SU-DHL-6 (cell line): ENCODE data around the gene WBP4.

ENCODE experiments used
- H2AFZ ChIP-seq: fragments of 200-600 bp; sonication (generic); 2 replicates; pipeline ENCODE4 v1.6.1; 2014; ENCODE audit warnings: low read depth, mild to moderate bottlenecking, moderate library complexity, mixed read lengths, antibody characterized with exemption, low read length; ENCODE audit not compliant: severe bottlenecking
- H3F3A ChIP-seq: fragments of 200-600 bp; shearing (Covaris generic); 2 replicates; pipeline ENCODE4 v1.6.0; 2016; ENCODE audit warnings: antibody characterized with exemption, mild to moderate bottlenecking; ENCODE audit not compliant: insufficient read depth
- H3K27ac ChIP-seq: fragments of 200-600 bp; sonication (generic); 2 replicates; pipeline ENCODE4 v1.5.1; 2016; ENCODE audit warnings: low read depth, mild to moderate bottlenecking, low read length, moderate library complexity, mixed read lengths
- H3K27me3 ChIP-seq: fragments of 200-600 bp; sonication (generic), shearing (Covaris generic); 2 replicates; pipeline ENCODE4 v1.6.0; 2014; ENCODE audit warnings: mild to moderate bottlenecking, low read length
- H3K36me3 ChIP-seq: fragments of 200-600 bp; sonication (generic); 2 replicates; pipeline ENCODE4 v1.6.1; 2014; ENCODE audit warnings: mild to moderate bottlenecking, low read length, mixed read lengths
- H3K4me2 ChIP-seq: fragments of 300-600, 200-600 bp; shearing (Covaris generic), sonication (generic); 2 replicates; pipeline ENCODE4 v1.6.0; 2014; ENCODE audit warnings: low read length, low read depth, mild to moderate bottlenecking; ENCODE audit not compliant: poor library complexity, severe bottlenecking
- H3K4me3 ChIP-seq: fragments of 200-600 bp; sonication (generic); 2 replicates; pipeline ENCODE4 v1.5.1; 2014; ENCODE audit warnings: antibody characterized with exemption, low read length, mild to moderate bottlenecking, mixed read lengths; ENCODE audit not compliant: insufficient read depth, poor library complexity, severe bottlenecking
- H3K79me2 ChIP-seq: fragments of 200-600 bp; sonication (generic); 2 replicates; pipeline ENCODE4 v1.6.1; 2014; ENCODE audit warnings: mild to moderate bottlenecking, low read length, moderate library complexity; ENCODE audit not compliant: insufficient read depth
- H3K9ac ChIP-seq: fragments of 200-600 bp; sonication (generic); 2 replicates; pipeline ENCODE4 v1.7.0; 2014; ENCODE audit warnings: mild to moderate bottlenecking, low read length
- H3K9me2 ChIP-seq: fragments of 200-600 bp; sonication (generic); replicated peaks from 2 replicates; pipeline ENCODE4 v1.6.1; 2014; ENCODE audit warnings: low read length; ENCODE audit not compliant: insufficient read depth
- H3K9me3 ChIP-seq: fragments of 200-600 bp; sonication (generic); 2 replicates; pipeline ENCODE4 v1.6.1; 2014; ENCODE audit warnings: low read length, mixed read lengths; ENCODE audit not compliant: insufficient read depth
- H4K20me1 ChIP-seq: fragments of 200-600 bp; sonication (generic); 2 replicates; pipeline ENCODE4 v1.6.1; 2014; ENCODE audit warnings: low read depth, mild to moderate bottlenecking, antibody characterized with exemption, low read length, moderate library complexity, mixed read lengths
- EZH2phosphoT487 ChIP-seq: fragments of 200-600 bp; sonication (generic), shearing (Covaris generic); conservative IDR thresholded peaks from 2 replicates; pipeline ENCODE4 v1.6.1; 2018; ENCODE audit warnings: mild to moderate bottlenecking, antibody characterized with exemption, low read length, moderate library complexity, mixed read lengths
- TF ChIP-seq, protein P1 (sequence below): fragments of 200-600 bp; sonication (generic); IDR thresholded peaks from one replicate; pipeline ENCODE4 v1.5.1; 2017; ENCODE audit warnings: antibody characterized with exemption, mild to moderate bottlenecking, low read length, moderate library complexity; ENCODE audit not compliant: insufficient read depth, poor library complexity, severe bottlenecking

Gene WBP4

DNA sequence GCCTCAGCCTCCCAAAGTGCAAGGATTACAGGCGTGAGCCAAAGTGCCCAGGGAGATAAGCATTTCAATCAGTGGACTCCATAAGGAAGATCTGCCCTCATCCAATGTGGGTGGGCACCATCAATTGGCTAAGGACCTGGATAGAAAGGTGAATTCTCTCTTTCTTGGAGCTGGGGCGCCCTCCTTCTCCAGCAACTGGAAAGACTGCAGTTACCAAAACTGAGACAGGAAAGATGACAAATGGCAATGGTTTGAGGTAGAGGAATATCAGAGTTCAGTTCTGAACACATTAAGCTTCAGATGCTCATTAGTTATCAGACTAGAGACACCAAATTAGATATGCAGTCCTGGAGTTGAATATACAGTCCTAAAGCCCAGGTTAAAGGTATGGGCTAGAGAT is 31.7 kb upstream of the WBP4 start:
- Histone ChIP-seq H3K79me2 (peaks cover 96% of the 10 kb centered on the region), H3K4me3 (no peak overlapping the region), H3K27ac (no peak overlapping the region), H4K20me1 (no peaks in the 10 kb centered on the region; the same call in 1 of the 2 replicates), H3K9me2 (no peaks in the 10 kb centered on the region), H3K36me3 (no peaks in the 10 kb centered on the region; the same call in 1 of the 2 replicates), H3K9ac (no peak overlapping the region), H3F3A (0 out of 2 replicates have a peak, but pooled peaks cover 2% of the 10 kb centered on the region), H3K9me3 (no peaks in the 10 kb centered on the region), H2AFZ (no peak overlapping the region), H3K27me3 (no peaks in the 10 kb centered on the region), H3K4me2 (no peak overlapping the region)
- TF ChIP-seq, protein P1, sequence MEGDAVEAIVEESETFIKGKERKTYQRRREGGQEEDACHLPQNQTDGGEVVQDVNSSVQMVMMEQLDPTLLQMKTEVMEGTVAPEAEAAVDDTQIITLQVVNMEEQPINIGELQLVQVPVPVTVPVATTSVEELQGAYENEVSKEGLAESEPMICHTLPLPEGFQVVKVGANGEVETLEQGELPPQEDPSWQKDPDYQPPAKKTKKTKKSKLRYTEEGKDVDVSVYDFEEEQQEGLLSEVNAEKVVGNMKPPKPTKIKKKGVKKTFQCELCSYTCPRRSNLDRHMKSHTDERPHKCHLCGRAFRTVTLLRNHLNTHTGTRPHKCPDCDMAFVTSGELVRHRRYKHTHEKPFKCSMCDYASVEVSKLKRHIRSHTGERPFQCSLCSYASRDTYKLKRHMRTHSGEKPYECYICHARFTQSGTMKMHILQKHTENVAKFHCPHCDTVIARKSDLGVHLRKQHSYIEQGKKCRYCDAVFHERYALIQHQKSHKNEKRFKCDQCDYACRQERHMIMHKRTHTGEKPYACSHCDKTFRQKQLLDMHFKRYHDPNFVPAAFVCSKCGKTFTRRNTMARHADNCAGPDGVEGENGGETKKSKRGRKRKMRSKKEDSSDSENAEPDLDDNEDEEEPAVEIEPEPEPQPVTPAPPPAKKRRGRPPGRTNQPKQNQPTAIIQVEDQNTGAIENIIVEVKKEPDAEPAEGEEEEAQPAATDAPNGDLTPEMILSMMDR = no peak
- no peak for TF ChIP-seq EZH2phosphoT487

DNA sequence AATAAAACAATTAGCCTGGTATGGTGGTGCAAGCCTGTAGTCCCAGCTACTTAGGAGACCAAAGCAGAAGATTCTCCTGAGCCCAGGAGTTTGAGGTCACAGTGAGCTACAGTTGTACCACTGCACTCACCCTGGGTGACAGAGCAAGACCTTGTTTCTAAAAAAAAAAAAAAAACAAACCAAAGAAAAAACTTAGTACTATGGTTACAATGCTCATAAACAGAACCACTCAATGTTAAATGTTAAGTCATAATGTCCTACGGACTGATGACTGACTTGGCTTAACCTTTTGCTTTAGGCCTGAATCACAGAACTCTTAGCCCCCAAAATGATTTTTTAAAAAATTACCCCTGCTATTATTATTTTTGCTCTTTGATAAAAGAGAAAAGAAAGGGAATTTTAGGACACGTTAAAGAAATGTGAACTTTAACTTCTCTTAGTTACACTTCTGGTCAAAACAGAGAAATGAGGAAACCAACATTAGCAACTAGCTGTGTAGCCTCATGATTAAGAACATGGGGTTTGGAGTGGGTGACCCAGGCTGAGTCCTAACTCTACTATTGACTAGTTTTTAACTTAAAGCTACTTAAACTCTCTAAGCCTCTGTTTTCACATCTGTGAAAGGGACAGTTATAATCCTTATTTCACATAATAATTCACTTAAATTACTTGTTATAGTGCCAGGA is 28.5 kb upstream of the WBP4 start:
- H3K9me3 ChIP-seq = no peaks in the 10 kb centered on the region
- 0 out of 2 replicates have a peak, but pooled peaks cover 2% of the 10 kb centered on the region for H3F3A ChIP-seq
- H3K27ac ChIP-seq = peak overlapping the region; percentile 10; the same call in 1 of the 2 replicates
- no peak for TF ChIP-seq EZH2phosphoT487
- TF ChIP-seq, protein P1 = no peak
- no peak overlapping the region for H3K4me3 ChIP-seq
- H4K20me1 ChIP-seq = no peaks in the 10 kb centered on the region
- no peaks in the 10 kb centered on the region for H3K27me3 ChIP-seq
- peaks cover 92% of the 10 kb centered on the region for H3K79me2 ChIP-seq
- H3K36me3 ChIP-seq = no peaks in the 10 kb centered on the region
- H3K9ac ChIP-seq = no peak overlapping the region
- no peak overlapping the region for H3K4me2 ChIP-seq
- H2AFZ ChIP-seq = no peak overlapping the region
- H3K9me2 ChIP-seq = no peaks in the 10 kb centered on the region

DNA sequence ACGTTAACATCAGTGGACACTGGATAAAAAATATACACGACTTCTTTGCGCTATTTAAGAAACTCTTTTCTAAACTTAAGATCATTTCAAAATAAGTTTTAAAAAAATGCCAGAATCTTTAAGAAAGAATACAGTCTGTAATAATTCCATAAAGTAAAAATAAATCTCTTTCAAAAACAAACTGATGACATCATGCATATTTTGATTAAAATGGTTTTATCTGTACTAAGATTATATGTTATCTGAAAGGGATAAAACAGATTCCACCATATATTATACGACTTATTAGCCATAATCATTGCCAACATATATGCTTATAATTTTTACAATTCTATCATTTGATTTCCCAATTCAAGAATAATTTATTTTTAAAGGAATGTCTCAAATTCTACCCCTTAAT is 26.9 kb upstream of the WBP4 start:
- no peaks in the 10 kb centered on the region for H3K9me3 ChIP-seq
- no peaks in the 10 kb centered on the region for H4K20me1 ChIP-seq
- H3K9ac ChIP-seq = no peak overlapping the region
- no peak overlapping the region for H3K4me3 ChIP-seq
- 0 out of 2 replicates have a peak, but pooled peaks cover 2% of the 10 kb centered on the region for H3F3A ChIP-seq
- H3K27me3 ChIP-seq = no peaks in the 10 kb centered on the region
- no peak overlapping the region for H2AFZ ChIP-seq
- peaks cover 91% of the 10 kb centered on the region for H3K79me2 ChIP-seq
- H3K4me2 ChIP-seq = no peak overlapping the region
- no peaks in the 10 kb centered on the region for H3K9me2 ChIP-seq
- H3K36me3 ChIP-seq = no peaks in the 10 kb centered on the region
- no peak overlapping the region for H3K27ac ChIP-seq
- TF ChIP-seq, protein P1 = no peak
- no peak for TF ChIP-seq EZH2phosphoT487
